ENCODE results near the gene TINCR.
"Not testable (repeated sequence)": the region's sequence is repeated elsewhere in the genome, so short reads cannot be mapped to it uniquely, and the experiment has no call there.

Gene TINCR
- 0.49 to 5.4 (median 1.0) reads per million in 4 experiments for total RNA-seq

DNA sequence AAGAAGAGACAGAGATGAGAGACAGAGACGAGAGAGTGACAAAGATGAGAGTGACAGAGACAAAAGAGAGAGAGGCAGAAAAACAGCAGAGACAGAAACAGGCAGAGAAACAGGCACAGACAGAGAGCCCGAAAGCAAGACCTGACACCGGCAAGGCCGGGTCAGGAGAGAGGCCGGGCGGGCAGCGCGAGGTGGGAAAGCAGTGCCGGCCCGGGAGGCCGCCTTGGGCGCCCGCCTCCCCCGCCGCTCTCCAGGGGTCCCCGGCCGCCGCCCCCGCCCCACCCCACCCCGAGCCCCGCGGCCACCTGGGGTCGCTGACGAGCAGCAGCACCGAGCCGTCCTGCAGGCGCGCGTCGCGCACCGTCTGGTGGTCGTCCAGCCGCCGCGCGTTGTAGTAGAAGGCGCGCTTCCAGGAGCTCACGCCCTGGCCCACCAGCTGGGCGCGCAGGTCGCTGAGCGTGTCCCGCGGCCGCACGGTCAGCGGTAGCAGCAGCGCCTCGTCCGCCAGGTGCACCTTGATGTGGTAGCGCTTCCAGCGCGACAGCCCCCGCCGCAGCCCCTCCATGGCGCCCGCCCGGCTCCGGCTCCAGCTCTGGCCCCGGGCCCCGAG, at the start of gene TINCR:
Gene TINCR (minus strand): TSS at position 594 of the 610 bp plus-strand sequence.
- DNase-seq = no peak

- no peak for DNase-seq
Observed at GRCh38 chr19:5617080-5617479, 49.3 kb upstream of the TINCR start.

DNA sequence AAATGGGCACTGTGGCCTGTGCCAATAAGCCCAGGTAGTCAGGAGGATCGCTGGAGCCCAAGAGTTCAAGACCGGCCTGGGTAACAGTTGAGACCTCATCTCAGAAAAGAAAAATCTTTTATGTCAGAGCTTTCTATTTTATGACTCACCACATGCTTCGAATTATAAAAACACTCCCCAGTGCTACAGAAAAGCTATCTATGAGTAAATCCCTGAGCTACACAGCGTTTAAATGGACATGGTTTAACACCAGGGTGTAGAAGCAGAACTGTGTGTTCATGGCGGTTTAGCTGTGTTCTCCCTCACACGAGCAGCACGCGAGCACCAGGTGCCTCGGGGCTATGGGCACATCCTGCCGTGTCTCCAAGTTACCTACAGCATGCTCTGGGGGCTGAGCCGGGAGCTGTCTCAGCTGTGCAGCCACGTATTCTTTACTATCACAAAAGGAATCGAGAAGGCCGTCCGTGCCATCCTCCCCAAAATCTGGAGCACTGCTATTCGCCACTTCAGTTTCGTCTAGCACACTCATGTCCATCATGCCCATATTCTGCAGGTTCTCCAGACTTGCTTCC, 48.1 kb upstream of the TINCR start:
- DNase-seq = no peak

- no peak for DNase-seq
Observed at GRCh38 chr19:5612891-5613865, 45.4 kb upstream of the TINCR start.

DNA sequence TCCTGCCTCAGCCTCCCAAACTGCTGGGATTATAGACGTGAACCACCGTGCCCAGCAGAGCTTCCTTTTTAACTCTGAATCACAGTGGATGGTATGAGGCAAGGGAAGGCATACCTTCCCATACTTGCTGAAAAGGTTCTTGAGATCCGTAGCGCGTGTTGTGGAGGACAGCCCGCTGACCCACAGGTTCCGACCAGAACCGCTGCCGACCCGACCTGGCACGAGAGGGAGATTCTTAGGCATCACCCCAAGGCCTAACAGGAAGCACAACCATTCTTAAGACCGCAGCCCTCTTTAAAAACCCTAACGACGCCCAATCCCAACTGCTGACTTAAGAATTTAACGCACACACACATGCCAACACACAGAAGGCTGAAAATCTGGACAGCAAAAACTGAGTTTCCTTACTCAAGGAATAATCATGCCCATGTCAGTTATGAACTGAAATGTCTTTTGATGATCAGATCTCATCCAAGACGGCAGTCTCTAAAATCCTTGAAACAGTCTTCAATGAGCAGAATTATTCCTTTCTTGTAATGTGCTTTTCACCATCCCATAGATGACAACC, 42.2 kb upstream of the TINCR start:
- no peak for DNase-seq

DNA sequence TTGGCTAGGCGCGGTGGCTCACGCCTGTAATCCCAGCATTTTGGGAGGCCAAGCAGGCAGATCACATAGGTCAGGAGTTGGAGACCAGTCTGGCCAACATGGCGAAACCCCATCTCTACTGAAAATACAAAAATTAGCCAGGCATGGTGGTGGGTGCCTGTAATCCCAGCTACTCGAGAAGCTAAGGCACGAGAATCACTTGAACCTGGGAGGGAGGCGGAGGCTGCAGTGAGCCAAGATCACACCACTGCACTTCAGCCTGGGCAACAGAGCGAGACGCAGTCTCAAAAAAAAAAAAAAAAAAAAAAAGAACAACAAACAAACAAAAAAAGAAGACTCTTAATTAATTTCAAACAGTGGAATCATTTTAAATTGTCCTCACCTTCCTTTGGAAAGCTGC, 41.0 kb upstream of the TINCR start:
- DNase-seq = not testable (repeated sequence)

DNA sequence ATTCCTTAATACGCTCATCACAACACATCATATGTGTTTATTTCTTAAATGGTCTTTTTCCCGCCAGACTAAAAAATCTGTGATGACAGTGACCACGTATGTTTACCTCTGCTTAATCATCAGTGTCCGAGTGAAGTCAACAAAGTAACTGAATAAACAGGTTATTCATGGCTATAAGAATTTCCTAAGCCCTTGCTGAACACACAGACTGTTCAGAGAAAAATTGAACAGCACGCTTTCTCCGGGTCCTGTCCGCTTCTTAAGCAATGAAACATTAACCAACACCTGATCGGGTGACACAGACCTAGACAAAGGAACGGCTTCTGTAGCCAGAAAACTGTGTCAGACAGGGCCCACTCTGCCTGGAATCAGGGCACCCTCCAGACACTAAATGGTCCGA, 40.5 kb upstream of the TINCR start:
- DNase-seq = no peak

DNA sequence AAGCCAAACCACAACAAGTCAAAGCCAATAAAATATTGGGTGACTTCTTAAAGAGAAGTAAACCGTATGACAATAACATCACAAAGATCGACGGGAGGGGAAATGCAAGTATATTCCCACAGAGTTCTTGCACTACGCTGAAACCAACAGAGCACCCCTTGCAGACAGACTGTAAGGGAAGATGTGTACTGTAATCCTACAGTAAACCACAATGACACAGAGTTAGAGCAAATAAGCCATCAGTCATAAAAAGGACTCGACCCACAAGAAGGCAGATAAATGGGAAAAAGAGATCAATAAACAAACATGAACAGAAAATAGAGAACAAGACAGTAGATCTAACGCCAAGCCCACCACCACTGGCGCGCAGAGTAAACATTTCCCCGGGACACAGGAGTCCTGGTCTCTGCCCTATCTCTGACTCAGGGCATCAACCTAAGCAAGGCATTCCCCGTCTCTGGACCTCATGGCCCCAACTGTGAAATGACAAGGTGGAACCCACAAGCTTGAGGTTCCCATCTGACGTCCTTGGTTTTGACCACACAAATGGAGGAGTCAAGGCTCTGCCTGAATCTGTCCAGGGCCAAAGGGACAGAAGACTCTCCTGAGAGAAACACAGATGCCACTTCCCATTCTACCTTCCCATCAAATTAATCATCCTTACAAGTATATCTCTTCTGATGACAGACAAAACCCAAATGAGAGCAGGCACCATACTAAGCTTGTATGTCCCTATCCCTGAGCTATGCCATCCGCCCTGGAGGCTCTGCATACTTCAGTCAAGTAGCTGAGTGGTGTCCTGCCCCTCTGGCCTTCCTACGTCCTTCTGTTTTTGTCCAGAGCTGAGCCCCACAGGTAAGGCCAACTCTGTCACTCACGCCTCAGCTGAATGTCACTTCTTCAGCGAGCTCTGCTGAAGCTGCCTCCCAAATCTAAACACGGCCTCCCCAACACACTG, 39.8 kb upstream of the TINCR start:
- no peak for DNase-seq

GRCh38 chr19:5605362-5605761, 37.6 kb upstream of the TINCR start:
- DNase-seq = no peak

- no peak for DNase-seq
Observed at GRCh38 chr19:5603626-5604025, 35.9 kb upstream of the TINCR start.

DNA sequence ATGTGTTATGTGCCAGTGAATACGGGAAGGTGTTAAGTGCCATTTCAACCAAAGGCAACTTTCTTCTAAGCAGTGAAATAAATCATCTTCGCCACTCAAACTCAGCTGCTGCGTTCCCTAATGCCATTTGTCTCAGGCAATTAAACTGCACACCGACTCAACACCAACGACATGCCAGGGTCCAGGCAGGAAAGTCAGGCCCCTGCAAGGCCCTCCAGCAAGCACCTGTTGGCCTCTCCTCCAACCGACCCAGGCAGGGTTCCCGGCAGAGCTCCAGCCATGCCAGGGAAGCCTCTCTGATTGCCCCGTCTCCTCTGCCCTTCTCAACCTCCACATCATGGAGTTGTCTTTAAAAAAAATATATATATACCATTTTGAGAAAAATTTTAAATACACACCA, 33.0 kb upstream of the TINCR start:
- DNase-seq = no peak

- DNase-seq = no peak
Observed at GRCh38 chr19:5595745-5596144, 28.0 kb upstream of the TINCR start.

DNA sequence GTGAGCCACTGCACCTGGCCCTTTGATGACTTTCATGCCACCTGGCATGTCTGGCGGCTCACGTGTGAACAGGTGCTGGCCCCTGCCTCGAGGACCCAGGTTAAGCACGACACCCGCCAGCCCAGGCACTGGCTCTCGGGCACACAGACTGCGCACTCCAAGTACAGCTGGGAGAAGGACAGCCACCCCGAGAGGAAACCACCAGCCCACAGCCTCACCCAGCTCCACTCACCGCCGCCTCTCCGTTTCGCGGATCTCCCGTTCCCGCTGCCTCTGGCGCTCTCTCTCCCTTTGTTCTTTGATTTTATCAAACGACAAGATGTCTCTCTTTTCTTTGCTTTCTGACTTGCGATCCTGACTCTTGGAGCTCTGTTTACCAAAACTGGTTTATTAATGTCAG, 27.4 kb upstream of the TINCR start:
- DNase-seq = no peak

DNA sequence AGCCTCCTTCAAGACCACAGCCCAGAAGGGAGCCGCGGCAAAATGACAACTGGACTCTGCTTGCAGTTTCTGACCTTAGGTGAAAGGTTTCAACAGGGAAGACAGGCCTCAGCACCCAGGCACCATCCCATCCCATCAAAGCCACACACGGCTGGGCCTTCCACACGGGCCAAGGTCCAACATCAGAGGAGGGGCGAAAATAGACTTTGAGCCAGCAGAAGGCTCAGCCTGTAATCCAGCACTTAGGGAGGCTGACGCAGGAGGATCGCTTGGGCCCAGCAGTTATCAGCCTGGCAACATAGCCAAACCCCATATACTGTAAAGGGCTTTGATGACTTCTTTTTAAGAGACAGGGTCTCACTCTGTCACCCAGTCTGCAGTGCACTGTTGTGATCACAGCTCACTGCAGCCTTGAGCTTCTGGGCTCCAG, 26.8 kb upstream of the TINCR start:
- DNase-seq = no peak

DNA sequence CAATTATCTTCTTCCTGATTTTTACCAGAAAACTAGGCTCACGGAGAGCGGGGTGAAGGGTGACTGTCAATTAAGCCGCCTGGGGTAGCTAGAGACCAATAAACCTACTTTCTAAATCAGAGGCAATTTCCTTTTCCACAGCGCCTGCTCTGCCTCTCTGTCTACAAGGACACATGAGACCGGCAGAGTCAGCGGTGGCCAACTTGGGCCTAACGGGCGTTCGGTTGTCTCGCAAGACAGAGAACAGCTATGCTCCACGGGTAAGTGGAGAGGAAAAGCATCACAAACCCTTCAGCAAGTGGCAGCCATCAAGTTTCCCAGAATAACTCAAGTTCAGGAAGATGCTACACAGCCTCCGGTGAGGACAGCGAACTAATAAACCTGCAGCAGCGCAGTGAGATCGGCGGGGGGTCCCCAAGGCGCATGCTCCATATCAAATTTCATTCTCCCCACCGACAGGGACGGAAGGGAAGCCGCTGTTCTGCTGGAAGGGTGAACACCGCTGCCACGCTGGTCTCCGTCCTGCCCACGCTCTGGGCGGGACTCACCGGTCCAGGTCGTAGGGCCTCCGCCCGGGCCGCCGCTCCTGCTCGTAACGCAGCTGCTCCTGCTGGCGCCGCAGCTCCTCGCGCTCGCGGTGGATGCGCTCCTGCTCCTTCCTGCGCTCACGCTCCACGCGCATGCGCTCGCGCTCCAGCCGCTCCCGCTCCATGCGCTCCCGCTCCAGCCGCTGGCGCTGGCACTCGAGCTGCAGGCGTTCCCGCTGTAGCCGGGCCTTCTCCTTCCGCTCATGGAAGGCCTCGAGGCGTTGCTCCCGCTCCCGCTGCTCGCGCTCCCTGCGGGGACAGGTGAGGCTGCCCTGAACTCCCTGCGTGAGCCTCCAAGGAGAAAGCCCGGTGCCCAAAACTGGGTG, 25.8 kb upstream of the TINCR start:
- no peak for DNase-seq

- no peak for DNase-seq
Observed at GRCh38 chr19:5592531-5593342, 25.0 kb upstream of the TINCR start.

GRCh38 chr19:5591476-5591875, 23.7 kb upstream of the TINCR start:
- no peak for DNase-seq

GRCh38 chr19:5590865-5591154, 23.1 kb upstream of the TINCR start:
- DNase-seq = no peak

DNA sequence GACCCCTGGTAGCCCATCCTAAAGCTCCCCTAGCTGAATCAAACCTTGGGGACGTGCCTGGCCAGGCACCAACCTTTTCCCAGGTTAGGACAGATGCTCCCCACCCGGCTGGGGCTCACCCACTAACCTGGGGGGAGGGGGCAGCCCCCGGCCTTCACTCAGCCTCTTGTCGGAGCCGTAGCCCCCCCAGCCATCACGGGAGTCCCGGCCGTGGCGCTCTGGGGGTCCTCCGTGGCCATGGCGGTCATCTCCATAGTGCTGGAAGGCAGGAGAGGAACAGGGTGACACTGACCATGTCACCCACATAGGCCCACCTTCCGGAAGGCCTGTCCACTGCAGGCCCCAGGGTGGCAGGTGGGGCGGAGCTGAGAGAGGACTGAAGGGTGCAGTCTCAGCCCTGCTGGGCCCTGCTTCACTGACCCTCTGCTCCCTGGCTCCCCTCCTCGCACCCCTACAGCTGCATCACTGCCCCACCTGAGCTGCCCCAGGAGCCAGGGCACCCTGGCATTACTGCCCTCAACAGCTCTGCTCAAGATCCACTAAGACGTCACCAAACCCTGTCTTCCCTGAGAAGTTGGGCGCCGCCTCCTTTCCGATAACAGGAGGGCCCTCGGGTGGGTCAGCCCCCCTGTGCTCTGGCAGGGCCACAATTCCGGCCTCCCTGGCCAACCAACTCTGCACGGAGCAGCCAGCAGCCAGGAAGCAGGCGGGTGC, 22.6 kb upstream of the TINCR start:
- DNase-seq = no peak
